Liver (tissue), 9 donors: ENCODE data around the gene GP1BB. TPM values are rescaled to one million over a fixed set of nuclear protein-coding genes. Genes with fewer than 3 reads are reported as not detected.

Experiments
- DNase-seq: peaks from one replicate; pipeline ENCODE4 v3.0.0-alpha.2; 2017; ENCODE audit warnings: low spot score
- H3K27ac ChIP-seq, 2 donors: one replicate each; pipeline ENCODE4 v1.7.0; 2013; ENCODE audit warnings: inconsistent platforms in 2 of 2, low read length in 2 of 2, control low read depth in 1 of 2, low read depth in 1 of 2, mild to moderate bottlenecking in 1 of 2
- H3K27me3 ChIP-seq, 4 donors: one replicate each; pipeline versions ENCODE4 v1.6.1 to v1.7.0; 2013; ENCODE audit warnings: low read length in 3 of 4, inconsistent platforms in 1 of 4, mild to moderate bottlenecking in 1 of 4, moderate library complexity in 1 of 4; ENCODE audit not compliant: control insufficient read depth in 4 of 4, insufficient read depth in 4 of 4
- H3K36me3 ChIP-seq, 4 donors: one replicate each; pipeline versions ENCODE4 v1.6.1 to v1.7.0; 2013; ENCODE audit warnings: low read length in 3 of 4, mild to moderate bottlenecking in 3 of 4, low read depth in 1 of 4, moderate library complexity in 1 of 4; ENCODE audit not compliant: control insufficient read depth in 4 of 4, insufficient read depth in 3 of 4
- H3K4me1 ChIP-seq, 4 donors: one replicate each; pipeline versions ENCODE4 v1.6.1 to v1.7.0; 2013; ENCODE audit warnings: low read length in 3 of 4, mild to moderate bottlenecking in 3 of 4, moderate library complexity in 1 of 4; ENCODE audit not compliant: control insufficient read depth in 4 of 4, insufficient read depth in 4 of 4
- H3K4me3 ChIP-seq, 3 donors: one replicate each; pipeline versions ENCODE4 v1.6.1 to v1.7.0; 2013; ENCODE audit warnings: low read length in 3 of 3, control low read depth in 1 of 3, low read depth in 1 of 3, mild to moderate bottlenecking in 1 of 3
- H3K9ac ChIP-seq, 2 donors: one replicate each; pipeline ENCODE4 v1.7.0; 2013; ENCODE audit warnings: low read length in 2 of 2, mild to moderate bottlenecking in 2 of 2, moderate library complexity in 2 of 2, control low read depth in 1 of 2, low read depth in 1 of 2
- H3K9me3 ChIP-seq, 4 donors: one replicate each; pipeline versions ENCODE4 v1.6.1 to v1.7.0; 2013; ENCODE audit warnings: low read length in 3 of 4; ENCODE audit not compliant: control insufficient read depth in 4 of 4
- EGR1 ChIP-seq, 2 donors: IDR thresholded peaks; 2 replicates each; pipeline ENCODE4 v1.6.1; 2016 to 2018; ENCODE audit warnings: antibody characterized with exemption in 2 of 2, low read depth in 2 of 2
- FOXA1 ChIP-seq: IDR thresholded peaks from 2 replicates; pipeline ENCODE4 v1.6.1; 2016; ENCODE audit warnings: antibody characterized with exemption
- FOXA2 ChIP-seq: IDR thresholded peaks from 2 replicates; pipeline ENCODE4 v1.6.1; 2016; ENCODE audit warnings: antibody characterized with exemption
- GABPA ChIP-seq, 2 donors: IDR thresholded peaks in 1 of 2; conservative IDR thresholded peaks in 1 of 2; 2 replicates each; pipeline ENCODE4 v1.6.1; 2016; ENCODE audit warnings: antibody characterized with exemption in 2 of 2, mild to moderate bottlenecking in 1 of 2, moderate library complexity in 1 of 2
- HNF4A ChIP-seq, 2 donors: conservative IDR thresholded peaks; 2 replicates each; pipeline ENCODE4 v1.6.1; 2016; ENCODE audit warnings: antibody characterized with exemption in 2 of 2, mild to moderate bottlenecking in 2 of 2
- HNF4G ChIP-seq: IDR thresholded peaks from 2 replicates; pipeline ENCODE4 v1.6.1; 2016; ENCODE audit warnings: antibody characterized with exemption
- JUND ChIP-seq, 2 donors: IDR thresholded peaks; 2 replicates each; pipeline ENCODE4 v1.6.1; 2016; ENCODE audit warnings: antibody characterized with exemption in 2 of 2
- NR2F2 ChIP-seq: IDR thresholded peaks from 2 replicates; pipeline ENCODE4 v1.6.1; 2016; ENCODE audit warnings: antibody characterized with exemption
- RAD21 ChIP-seq, 2 donors: IDR thresholded peaks; 2 replicates each; pipeline ENCODE4 v1.6.1; 2016; ENCODE audit warnings: antibody characterized with exemption in 2 of 2, mild to moderate bottlenecking in 2 of 2
- RXRA ChIP-seq, 2 donors: IDR thresholded peaks; 2 replicates each; pipeline ENCODE4 v1.6.1; 2017 to 2018; ENCODE audit warnings: antibody characterized with exemption in 2 of 2, mild to moderate bottlenecking in 1 of 2
- SP1 ChIP-seq: IDR thresholded peaks from 2 replicates; pipeline ENCODE4 v1.6.1; 2018; ENCODE audit warnings: antibody characterized with exemption, mild to moderate bottlenecking
- TAF1 ChIP-seq: conservative IDR thresholded peaks from 2 replicates; pipeline ENCODE4 v1.6.1; 2016; ENCODE audit warnings: antibody characterized with exemption, mild to moderate bottlenecking
- YY1 ChIP-seq: IDR thresholded peaks from 2 replicates; pipeline ENCODE4 v1.6.1; 2016; ENCODE audit warnings: antibody characterized with exemption, mild to moderate bottlenecking
- WGBS: extraction: QIAGEN DNeasy Blood & Tissue Kit; methylation state at CpG from one replicate; pipeline ENCODE4 v1.1.7; 2013; 5-methylcytosine and 5-hydroxymethylcytosine counted together
- polyA plus RNA-seq, 2 donors: library from polyadenylated mRNA; stranded (reverse) in 1 of 2; unstranded in 1 of 2; fragments of 200-250 nt in 1 of 2; fragments of >200 nt in 1 of 2; fragmentation: Nextera tagmentation in 1 of 2; extraction: Ambion mirVana in 1 of 2; gene quantifications; one replicate each; pipeline versions ENCODE4 v1.2.1 to v1.2.3, GENCODE V29; 2013 to 2015
- total RNA-seq, 2 donors: library from RNA; depleted of rRNA; stranded (reverse); fragments of >200 nt; gene quantifications; one replicate each; pipeline ENCODE4 v1.2.3, GENCODE V29; 2014
- TF ChIP-seq, protein P1 (sequence below): fragments of 150-350 bp; IDR thresholded peaks from 2 replicates; pipeline ENCODE4 v1.5.1; 2017; ENCODE audit warnings: improper control_type of control experiment, low read depth, low read length; ENCODE audit not compliant: missing input control
- TF ChIP-seq, protein P2 (sequence below): IDR thresholded peaks from 2 replicates; pipeline ENCODE4 v1.6.1; 2016; ENCODE audit warnings: antibody characterized with exemption, mild to moderate bottlenecking
- TF ChIP-seq, protein P3 (sequence below): IDR thresholded peaks from 2 replicates; pipeline ENCODE4 v1.6.1; 2016; ENCODE audit warnings: antibody characterized with exemption
- TF ChIP-seq, protein P4 (sequence below): IDR thresholded peaks from 2 replicates; pipeline ENCODE4 v1.6.1; 2016; ENCODE audit warnings: antibody characterized with exemption
- donor health status: healthy.
- donor health status: healthy.
- donor health status: healthy.
- donor health status: healthy.
- donor health status: healthy.

GP1BB gene
- total and polyA plus RNA-seq, 4 donors, result 0.38 to 5.7 (median 0.51) TPM; not detected in 1

DNA sequence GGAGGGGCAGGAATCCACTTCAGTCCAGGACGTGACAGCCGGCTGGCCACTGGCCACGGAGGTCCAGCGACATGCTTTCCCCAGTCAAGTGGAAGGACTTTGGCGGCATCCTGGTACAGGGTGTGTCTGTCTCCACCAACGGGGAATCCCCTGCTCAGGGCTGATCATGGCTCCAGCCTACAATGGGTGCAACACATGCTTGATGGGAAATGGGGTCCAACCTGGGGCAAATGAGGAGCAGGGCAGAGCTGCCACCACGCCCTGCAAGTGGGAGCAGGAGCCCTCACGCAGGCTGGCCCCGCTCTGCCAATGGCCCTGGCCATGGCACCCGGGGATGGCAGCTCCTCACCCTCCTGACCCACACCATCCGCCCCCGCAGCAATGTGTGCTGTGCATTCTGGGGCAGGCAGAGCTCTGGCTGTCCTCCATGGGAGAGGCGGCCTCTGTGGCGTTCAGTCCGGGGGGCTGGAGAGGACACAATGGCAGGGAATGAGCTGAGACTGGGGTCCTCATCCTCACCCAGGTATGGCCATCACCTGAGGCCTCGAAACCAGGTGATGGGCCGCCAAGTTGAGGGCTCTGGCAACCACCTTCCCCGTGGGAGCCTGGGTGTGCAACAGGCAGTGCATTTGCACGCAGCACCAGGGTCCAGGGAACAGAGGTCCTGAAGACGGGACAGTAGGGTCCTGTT lies 14.9 kb upstream of the GP1BB start:
- H3K4me3 ChIP-seq, result no peak overlapping the region
- H3K9me3 ChIP-seq, result no peaks in the 10 kb centered on the region
- H3K27me3 ChIP-seq, result no peaks in the 10 kb centered on the region
- no peak for DNase-seq
- no peak overlapping the region for H3K27ac ChIP-seq
- 87% methylated on average over 20 of the region's 20 CpGs for whole genome bisulfite sequencing
- H3K4me1 ChIP-seq, result no peaks in the 10 kb centered on the region
- TF ChIP-seq, protein P1, sequence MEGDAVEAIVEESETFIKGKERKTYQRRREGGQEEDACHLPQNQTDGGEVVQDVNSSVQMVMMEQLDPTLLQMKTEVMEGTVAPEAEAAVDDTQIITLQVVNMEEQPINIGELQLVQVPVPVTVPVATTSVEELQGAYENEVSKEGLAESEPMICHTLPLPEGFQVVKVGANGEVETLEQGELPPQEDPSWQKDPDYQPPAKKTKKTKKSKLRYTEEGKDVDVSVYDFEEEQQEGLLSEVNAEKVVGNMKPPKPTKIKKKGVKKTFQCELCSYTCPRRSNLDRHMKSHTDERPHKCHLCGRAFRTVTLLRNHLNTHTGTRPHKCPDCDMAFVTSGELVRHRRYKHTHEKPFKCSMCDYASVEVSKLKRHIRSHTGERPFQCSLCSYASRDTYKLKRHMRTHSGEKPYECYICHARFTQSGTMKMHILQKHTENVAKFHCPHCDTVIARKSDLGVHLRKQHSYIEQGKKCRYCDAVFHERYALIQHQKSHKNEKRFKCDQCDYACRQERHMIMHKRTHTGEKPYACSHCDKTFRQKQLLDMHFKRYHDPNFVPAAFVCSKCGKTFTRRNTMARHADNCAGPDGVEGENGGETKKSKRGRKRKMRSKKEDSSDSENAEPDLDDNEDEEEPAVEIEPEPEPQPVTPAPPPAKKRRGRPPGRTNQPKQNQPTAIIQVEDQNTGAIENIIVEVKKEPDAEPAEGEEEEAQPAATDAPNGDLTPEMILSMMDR, result no peak
- TF ChIP-seq EGR1 (IDR thresholded peaks at IDR 0.05; ENCODE audit: low read depth in 2 of 2) (no peak), HNF4A (conservative IDR thresholded peaks at IDR 0.05) (no peak), YY1 (no peak), FOXA2 (no peak), HNF4G (no peak), FOXA1 (no peak), RAD21 (IDR thresholded peaks at IDR 0.05) (no peak), NR2F2 (no peak), RXRA (IDR thresholded peaks at IDR 0.05) (no peak)
- TF ChIP-seq, protein P2, sequence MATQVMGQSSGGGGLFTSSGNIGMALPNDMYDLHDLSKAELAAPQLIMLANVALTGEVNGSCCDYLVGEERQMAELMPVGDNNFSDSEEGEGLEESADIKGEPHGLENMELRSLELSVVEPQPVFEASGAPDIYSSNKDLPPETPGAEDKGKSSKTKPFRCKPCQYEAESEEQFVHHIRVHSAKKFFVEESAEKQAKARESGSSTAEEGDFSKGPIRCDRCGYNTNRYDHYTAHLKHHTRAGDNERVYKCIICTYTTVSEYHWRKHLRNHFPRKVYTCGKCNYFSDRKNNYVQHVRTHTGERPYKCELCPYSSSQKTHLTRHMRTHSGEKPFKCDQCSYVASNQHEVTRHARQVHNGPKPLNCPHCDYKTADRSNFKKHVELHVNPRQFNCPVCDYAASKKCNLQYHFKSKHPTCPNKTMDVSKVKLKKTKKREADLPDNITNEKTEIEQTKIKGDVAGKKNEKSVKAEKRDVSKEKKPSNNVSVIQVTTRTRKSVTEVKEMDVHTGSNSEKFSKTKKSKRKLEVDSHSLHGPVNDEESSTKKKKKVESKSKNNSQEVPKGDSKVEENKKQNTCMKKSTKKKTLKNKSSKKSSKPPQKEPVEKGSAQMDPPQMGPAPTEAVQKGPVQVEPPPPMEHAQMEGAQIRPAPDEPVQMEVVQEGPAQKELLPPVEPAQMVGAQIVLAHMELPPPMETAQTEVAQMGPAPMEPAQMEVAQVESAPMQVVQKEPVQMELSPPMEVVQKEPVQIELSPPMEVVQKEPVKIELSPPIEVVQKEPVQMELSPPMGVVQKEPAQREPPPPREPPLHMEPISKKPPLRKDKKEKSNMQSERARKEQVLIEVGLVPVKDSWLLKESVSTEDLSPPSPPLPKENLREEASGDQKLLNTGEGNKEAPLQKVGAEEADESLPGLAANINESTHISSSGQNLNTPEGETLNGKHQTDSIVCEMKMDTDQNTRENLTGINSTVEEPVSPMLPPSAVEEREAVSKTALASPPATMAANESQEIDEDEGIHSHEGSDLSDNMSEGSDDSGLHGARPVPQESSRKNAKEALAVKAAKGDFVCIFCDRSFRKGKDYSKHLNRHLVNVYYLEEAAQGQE, result no peak
- TF ChIP-seq, protein P3, sequence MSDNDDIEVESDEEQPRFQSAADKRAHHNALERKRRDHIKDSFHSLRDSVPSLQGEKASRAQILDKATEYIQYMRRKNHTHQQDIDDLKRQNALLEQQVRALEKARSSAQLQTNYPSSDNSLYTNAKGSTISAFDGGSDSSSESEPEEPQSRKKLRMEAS, result no peak
- no peak overlapping the region for H3K9ac ChIP-seq
- H3K36me3 ChIP-seq, result no peaks in the 10 kb centered on the region

DNA sequence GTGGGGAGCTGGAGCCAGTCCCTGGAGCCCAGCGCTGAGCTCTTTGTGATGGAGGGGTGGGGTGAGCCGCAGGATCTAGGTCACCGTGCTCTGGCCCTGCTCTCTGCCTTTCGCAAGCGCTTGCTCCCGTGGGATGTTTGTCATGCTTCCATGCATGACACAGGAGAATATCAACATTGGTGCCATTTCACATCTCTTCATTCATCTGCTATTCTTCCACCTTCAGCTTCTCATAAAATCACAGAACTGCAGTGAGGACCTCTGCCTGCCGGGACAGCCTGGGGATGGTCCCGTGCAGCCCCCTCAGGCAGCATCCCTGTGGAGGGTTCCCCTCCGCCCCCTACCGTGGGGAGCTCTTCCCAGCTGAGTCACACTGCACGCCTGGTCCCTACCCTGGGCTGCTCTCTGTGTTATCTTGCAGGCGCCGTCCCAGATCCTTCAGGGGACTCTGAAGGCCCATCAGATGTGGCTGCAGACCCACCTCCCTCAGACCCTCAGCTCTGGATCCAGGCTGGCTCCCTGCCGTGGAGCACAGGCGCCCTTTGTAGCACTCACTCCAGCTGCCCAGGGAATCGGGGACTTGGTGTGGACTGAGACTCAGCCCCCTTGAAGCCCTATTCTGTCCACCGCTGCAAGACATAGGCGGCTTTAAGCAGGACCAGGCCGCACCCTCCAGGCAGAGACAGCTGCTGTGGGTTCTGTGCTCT lies 14.1 kb upstream of the GP1BB start:
- H3K36me3 ChIP-seq, result no peaks in the 10 kb centered on the region
- no peak for DNase-seq
- no peaks in the 10 kb centered on the region for H3K9me3 ChIP-seq
- no peak overlapping the region for H3K4me3 ChIP-seq
- WGBS, result 74% methylated on average over 19 of the region's 19 CpGs
- peaks cover 0 to 5% (median 0%) of the 10 kb centered on the region in 4 donors for H3K4me1 ChIP-seq
- H3K9ac ChIP-seq, result no peak overlapping the region
- no peaks in the 10 kb centered on the region for H3K27me3 ChIP-seq
- no peak overlapping the region for H3K27ac ChIP-seq
- TF ChIP-seq GABPA (IDR thresholded peaks at IDR 0.05 in 1 of 2, conservative IDR thresholded peaks at IDR 0.05 in 1 of 2) (no peak), RAD21 (IDR thresholded peaks at IDR 0.05) (no peak), NR2F2 (no peak), RXRA (IDR thresholded peaks at IDR 0.05) (no peak), FOXA2 (no peak), TAF1 (no peak), YY1 (no peak), HNF4A (conservative IDR thresholded peaks at IDR 0.05) (no peak), JUND (IDR thresholded peaks at IDR 0.05) (no peak), EGR1 (IDR thresholded peaks at IDR 0.05; ENCODE audit: low read depth in 2 of 2) (no peak), HNF4G (no peak), SP1 (no peak), FOXA1 (no peak)
- TF ChIP-seq, protein P3, result no peak
- TF ChIP-seq, protein P2, result no peak
- TF ChIP-seq, protein P1, result no peak
- TF ChIP-seq, protein P4, sequence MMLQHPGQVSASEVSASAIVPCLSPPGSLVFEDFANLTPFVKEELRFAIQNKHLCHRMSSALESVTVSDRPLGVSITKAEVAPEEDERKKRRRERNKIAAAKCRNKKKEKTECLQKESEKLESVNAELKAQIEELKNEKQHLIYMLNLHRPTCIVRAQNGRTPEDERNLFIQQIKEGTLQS, result no peak
